NOMO-1 treated with dmso at 0.1 percent for 144 hours (cell line): ENCODE results near the gene RAP1B.
A peak's percentile ranks its signal among the peaks of the same experiment; 100 is the strongest.

Experiments used
- DNase-seq: peaks from one replicate; lab custom pipeline; 2025; ENCODE audit not compliant: unreplicated experiment; lab: John Stamatoyannopoulos, UW

The RAP1B gene

GRCh38 chr12:68686595-68687521, 76.2 kb downstream of the RAP1B start, which contains the start of gene NUP107:
NUP107 (plus strand) TSS chr12:68686978; CDS start chr12:68687066, 88 bp downstream.
- DNase-seq: peak; percentile 97

- no peak for DNase-seq
Observed at GRCh38 chr12:68695454-68695853, 84.8 kb downstream of the RAP1B start.

- DNase-seq: no peak
Observed at GRCh38 chr12:68699486-68699885, 88.8 kb downstream of the RAP1B start.
